Measurements from ENCODE around the gene SNRNP70. TPM values are rescaled to one million over a fixed set of nuclear protein-coding genes. Genes with fewer than 3 reads are reported as not detected.
"Not testable (repeated sequence)": the region's sequence is repeated elsewhere in the genome, so short reads cannot be mapped to it uniquely, and the experiment has no call there.

Gene SNRNP70
- total and polyA plus RNA-seq, 4 donors = 125 to 463 (median 293) TPM

GRCh38 chr19:49126575-49126974 is 41.3 kb downstream of the SNRNP70 start:
- Histone ChIP-seq H3K27ac (ENCODE audit: low read depth, low read length) (no peak overlapping the region), H3K4me1 (ENCODE audit: control insufficient read depth, insufficient read depth, low read length) (peaks cover 18% of the 10 kb centered on the region), H3K27me3 (ENCODE audit: control insufficient read depth, insufficient read depth, low read length) (no peaks in the 10 kb centered on the region), H3K4me3 (ENCODE audit: low read depth, low read length) (no peak overlapping the region), H3K36me3 (ENCODE audit: control insufficient read depth, insufficient read depth, low read length) (peaks cover 29% of the 10 kb centered on the region), H3K9me3 (ENCODE audit: control insufficient read depth, insufficient read depth, low read length) (no peaks in the 10 kb centered on the region)
- no peak for DNase-seq (ENCODE audit: low read depth in 4 of 6, low spot score in 6 of 6)
- WGBS (ENCODE audit: insufficient coverage) = no CpG with 5 or more reads among the region's 4 CpGs

GRCh38 chr19:49127225-49127624 is 42.0 kb downstream of the SNRNP70 start:
- 100% methylated on average over 1 of the region's 12 CpGs for WGBS (ENCODE audit: insufficient coverage)
- not testable (repeated sequence) for H3K9me3 ChIP-seq (ENCODE audit: control insufficient read depth, insufficient read depth, low read length); H3K27me3 ChIP-seq (ENCODE audit: control insufficient read depth, insufficient read depth, low read length); DNase-seq (ENCODE audit: low read depth in 4 of 6, low spot score in 6 of 6)
- H3K4me3 ChIP-seq (ENCODE audit: low read depth, low read length) = peak overlapping the region; percentile 12
- H3K27ac ChIP-seq (ENCODE audit: low read depth, low read length) = peak overlapping the region; percentile 73
- H3K4me1 ChIP-seq (ENCODE audit: control insufficient read depth, insufficient read depth, low read length) = peaks cover 18% of the 10 kb centered on the region
- H3K36me3 ChIP-seq (ENCODE audit: control insufficient read depth, insufficient read depth, low read length) = peaks cover 33% of the 10 kb centered on the region

- Histone ChIP-seq H3K27ac (ENCODE audit: low read depth, low read length) (peak overlapping the region; percentile 73), H3K4me3 (ENCODE audit: low read depth, low read length) (peak overlapping the region; percentile 22), H3K4me1 (ENCODE audit: control insufficient read depth, insufficient read depth, low read length) (peaks cover 18% of the 10 kb centered on the region), H3K9me3 (ENCODE audit: control insufficient read depth, insufficient read depth, low read length) (no peaks in the 10 kb centered on the region), H3K36me3 (ENCODE audit: control insufficient read depth, insufficient read depth, low read length) (peaks cover 36% of the 10 kb centered on the region), H3K27me3 (ENCODE audit: control insufficient read depth, insufficient read depth, low read length) (no peaks in the 10 kb centered on the region)
- DNase-seq (ENCODE audit: low read depth in 4 of 6, low spot score in 6 of 6) = peak in 5 of 6 donors; percentile 86 to 98 (median 91)
- 3% methylated on average over 53 of the region's 63 CpGs for WGBS (ENCODE audit: insufficient coverage)
These were observed 42.7 kb downstream of the SNRNP70 start for GRCh38 chr19:49127674-49128544.

- no peaks in the 10 kb centered on the region for H3K9me3 ChIP-seq (ENCODE audit: control insufficient read depth, insufficient read depth, low read length)
- peaks cover 23% of the 10 kb centered on the region for H3K4me1 ChIP-seq (ENCODE audit: control insufficient read depth, insufficient read depth, low read length)
- WGBS (ENCODE audit: insufficient coverage) = 58% methylated on average over 15 of the region's 15 CpGs
- H3K36me3 ChIP-seq (ENCODE audit: control insufficient read depth, insufficient read depth, low read length) = peaks cover 44% of the 10 kb centered on the region
- no peaks in the 10 kb centered on the region for H3K27me3 ChIP-seq (ENCODE audit: control insufficient read depth, insufficient read depth, low read length)
- no peak overlapping the region for H3K27ac ChIP-seq (ENCODE audit: low read depth, low read length)
- no peak for DNase-seq (ENCODE audit: low read depth in 4 of 6, low spot score in 6 of 6)
- H3K4me3 ChIP-seq (ENCODE audit: low read depth, low read length) = peak overlapping the region; percentile 22
These were observed 43.4 kb downstream of the SNRNP70 start for GRCh38 chr19:49128545-49129237.

- Histone ChIP-seq H3K36me3 (ENCODE audit: control insufficient read depth, insufficient read depth, low read length) (peaks cover 49% of the 10 kb centered on the region), H3K27me3 (ENCODE audit: control insufficient read depth, insufficient read depth, low read length) (no peaks in the 10 kb centered on the region), H3K4me3 (ENCODE audit: low read depth, low read length) (no peak overlapping the region), H3K4me1 (ENCODE audit: control insufficient read depth, insufficient read depth, low read length) (peaks cover 29% of the 10 kb centered on the region), H3K27ac (ENCODE audit: low read depth, low read length) (no peak overlapping the region), H3K9me3 (ENCODE audit: control insufficient read depth, insufficient read depth, low read length) (no peaks in the 10 kb centered on the region)
- no peak for DNase-seq (ENCODE audit: low read depth in 4 of 6, low spot score in 6 of 6)
- 58% methylated on average over 16 of the region's 16 CpGs for WGBS (ENCODE audit: insufficient coverage)
These were observed 44.0 kb downstream of the SNRNP70 start for GRCh38 chr19:49129238-49129583.

- Histone ChIP-seq H3K9me3 (ENCODE audit: control insufficient read depth, insufficient read depth, low read length) (no peaks in the 10 kb centered on the region), H3K36me3 (ENCODE audit: control insufficient read depth, insufficient read depth, low read length) (peaks cover 60% of the 10 kb centered on the region), H3K27ac (ENCODE audit: low read depth, low read length) (no peak overlapping the region), H3K27me3 (ENCODE audit: control insufficient read depth, insufficient read depth, low read length) (no peaks in the 10 kb centered on the region), H3K4me1 (ENCODE audit: control insufficient read depth, insufficient read depth, low read length) (peaks cover 29% of the 10 kb centered on the region), H3K4me3 (ENCODE audit: low read depth, low read length) (no peak overlapping the region)
- DNase-seq (ENCODE audit: low read depth in 4 of 6, low spot score in 6 of 6) = no peak
- WGBS (ENCODE audit: insufficient coverage) = 95% methylated on average over 24 of the region's 24 CpGs
These were observed 45.1 kb downstream of the SNRNP70 start for GRCh38 chr19:49130325-49130724.

GRCh38 chr19:49132974-49133609 is 47.8 kb downstream of the SNRNP70 start:
- no peak overlapping the region for H3K27ac ChIP-seq (ENCODE audit: low read depth, low read length)
- peak overlapping the region; percentile 24 for H3K4me3 ChIP-seq (ENCODE audit: low read depth, low read length)
- DNase-seq (ENCODE audit: low read depth in 4 of 6, low spot score in 6 of 6) = no peak
- WGBS (ENCODE audit: insufficient coverage) = 35% methylated on average over 48 of the region's 49 CpGs
- peaks cover 84% of the 10 kb centered on the region for H3K36me3 ChIP-seq (ENCODE audit: control insufficient read depth, insufficient read depth, low read length)
- H3K27me3 ChIP-seq (ENCODE audit: control insufficient read depth, insufficient read depth, low read length) = no peaks in the 10 kb centered on the region
- H3K4me1 ChIP-seq (ENCODE audit: control insufficient read depth, insufficient read depth, low read length) = peaks cover 23% of the 10 kb centered on the region
- H3K9me3 ChIP-seq (ENCODE audit: control insufficient read depth, insufficient read depth, low read length) = no peaks in the 10 kb centered on the region

- DNase-seq (ENCODE audit: low read depth in 4 of 6, low spot score in 6 of 6) = peak in 2 of 6 donors; percentile 57 to 72
- no peaks in the 10 kb centered on the region for H3K9me3 ChIP-seq (ENCODE audit: control insufficient read depth, insufficient read depth, low read length)
- 37% methylated on average over 41 of the region's 42 CpGs for WGBS (ENCODE audit: insufficient coverage)
- peak overlapping the region; percentile 24 for H3K4me3 ChIP-seq (ENCODE audit: low read depth, low read length)
- H3K4me1 ChIP-seq (ENCODE audit: control insufficient read depth, insufficient read depth, low read length) = peaks cover 15% of the 10 kb centered on the region
- H3K36me3 ChIP-seq (ENCODE audit: control insufficient read depth, insufficient read depth, low read length) = peaks cover 85% of the 10 kb centered on the region
- no peaks in the 10 kb centered on the region for H3K27me3 ChIP-seq (ENCODE audit: control insufficient read depth, insufficient read depth, low read length)
- H3K27ac ChIP-seq (ENCODE audit: low read depth, low read length) = no peak overlapping the region
These were observed 48.6 kb downstream of the SNRNP70 start for GRCh38 chr19:49133621-49134454.

- 100% methylated on average over 1 of the region's 5 CpGs for WGBS (ENCODE audit: insufficient coverage)
These were observed 50.4 kb downstream of the SNRNP70 start for GRCh38 chr19:49135686-49136085.

More at GRCh38 chr19:49135686-49136085, 50.4 kb downstream of the SNRNP70 start:
- H3K36me3 ChIP-seq (ENCODE audit: control insufficient read depth, insufficient read depth, low read length) = peaks cover 76% of the 10 kb centered on the region
- peaks cover 15% of the 10 kb centered on the region for H3K4me1 ChIP-seq (ENCODE audit: control insufficient read depth, insufficient read depth, low read length)
- no peak for DNase-seq (ENCODE audit: low read depth in 4 of 6, low spot score in 6 of 6)
- no peak overlapping the region for H3K27ac ChIP-seq (ENCODE audit: low read depth, low read length)
- H3K4me3 ChIP-seq (ENCODE audit: low read depth, low read length) = no peak overlapping the region
- H3K9me3 ChIP-seq (ENCODE audit: control insufficient read depth, insufficient read depth, low read length) = no peaks in the 10 kb centered on the region
- H3K27me3 ChIP-seq (ENCODE audit: control insufficient read depth, insufficient read depth, low read length) = no peaks in the 10 kb centered on the region
